HG03159 (cell line): ENCODE results near the gene KRT84.
"Not testable (repeated sequence)": the region's sequence is repeated elsewhere in the genome, so short reads cannot be mapped to it uniquely, and the experiment has no call there.

ENCODE experiments used
- ATAC-seq: cut with Tn5 transposase; IDR thresholded peaks from one replicate; pipeline ENCODE4 v1.9.1; 2021; ENCODE audit warnings: mild to moderate bottlenecking, moderate library complexity; ENCODE audit not compliant: unreplicated experiment

Gene KRT84

GRCh38 chr12:52411815-52412214 is 26.4 kb upstream of the KRT84 start:
- ATAC-seq: no peak

DNA sequence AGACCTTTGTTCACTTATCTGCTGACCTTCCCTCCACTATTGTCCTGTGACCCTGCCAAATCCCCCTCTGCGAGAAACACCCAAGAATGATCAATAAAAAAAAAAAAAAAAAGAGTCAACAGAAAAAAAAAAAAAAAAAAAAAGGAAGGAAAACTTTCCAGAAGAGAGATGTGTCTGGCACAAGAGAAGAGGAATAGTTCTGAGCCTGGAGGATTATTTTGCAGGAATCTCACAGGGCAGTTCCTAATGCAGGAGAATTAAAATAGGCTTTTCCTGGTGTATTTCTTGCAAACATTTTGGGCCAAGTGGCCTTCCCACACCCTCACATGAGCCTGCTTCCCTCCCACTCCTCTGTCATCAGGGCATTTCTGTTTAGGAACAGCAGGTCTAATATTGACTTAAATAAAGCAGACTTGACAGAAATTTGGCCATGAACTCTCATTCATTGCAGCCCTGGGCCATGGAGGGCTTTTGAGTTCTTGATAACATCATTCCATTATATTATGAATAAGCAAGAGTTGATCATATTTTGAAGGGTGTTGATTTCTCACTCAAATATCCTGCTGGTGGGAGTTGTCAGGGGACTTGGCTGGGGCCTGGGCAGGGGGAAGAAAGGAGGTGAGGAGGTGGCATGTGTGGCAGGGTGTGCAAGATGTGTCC is 25.3 kb upstream of the KRT84 start:
- ATAC-seq: not testable (repeated sequence)

DNA sequence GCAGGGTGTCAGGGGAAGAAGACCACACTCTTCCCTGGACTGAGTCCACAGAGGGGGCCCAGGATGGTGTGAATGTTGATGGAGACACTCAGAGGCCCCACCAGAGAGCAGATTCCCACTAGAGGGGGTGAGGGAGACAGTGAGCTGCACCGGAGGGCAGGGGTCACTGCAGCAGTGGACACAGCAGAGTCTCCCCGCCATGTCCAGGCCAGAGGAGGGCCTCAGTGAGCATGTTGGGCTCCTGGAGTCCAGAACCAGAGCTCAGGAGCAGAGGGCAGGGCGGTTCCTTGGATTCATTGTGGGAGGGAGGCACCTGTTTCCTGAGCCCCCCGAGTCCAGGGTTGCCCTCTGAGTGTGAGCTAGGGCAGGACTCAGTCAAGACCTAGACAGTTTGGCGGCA is 22.5 kb upstream of the KRT84 start:
- no peak for ATAC-seq

DNA sequence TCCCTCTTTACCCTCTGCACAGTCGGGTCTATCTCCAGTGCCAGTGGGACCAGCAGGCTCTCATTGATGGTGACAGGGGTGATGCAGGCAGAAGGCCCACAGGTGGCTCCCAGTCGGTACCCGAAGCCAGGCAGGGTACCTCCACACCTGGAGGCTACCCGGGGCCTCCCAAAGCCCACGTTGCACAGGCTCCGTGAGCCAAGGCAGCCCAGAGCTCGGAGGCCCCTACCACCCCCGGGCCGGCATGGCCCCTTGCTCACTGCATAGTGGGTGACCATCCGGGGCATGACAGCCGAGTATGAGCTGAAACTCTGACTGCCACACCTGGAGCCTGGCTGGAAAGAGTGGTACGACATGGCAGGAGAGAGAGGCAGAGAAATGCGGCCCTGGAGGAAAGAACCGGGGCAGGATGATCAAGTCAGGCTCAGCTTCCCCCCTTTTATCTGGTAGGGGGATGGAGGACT is 20.5 kb upstream of the KRT84 start, which contains the start of gene KRT82:
TSS of gene KRT82 (minus strand) at position 414 of the 464 bp plus-strand sequence. CDS start at position 356, 58 bp downstream.
- no peak for ATAC-seq

DNA sequence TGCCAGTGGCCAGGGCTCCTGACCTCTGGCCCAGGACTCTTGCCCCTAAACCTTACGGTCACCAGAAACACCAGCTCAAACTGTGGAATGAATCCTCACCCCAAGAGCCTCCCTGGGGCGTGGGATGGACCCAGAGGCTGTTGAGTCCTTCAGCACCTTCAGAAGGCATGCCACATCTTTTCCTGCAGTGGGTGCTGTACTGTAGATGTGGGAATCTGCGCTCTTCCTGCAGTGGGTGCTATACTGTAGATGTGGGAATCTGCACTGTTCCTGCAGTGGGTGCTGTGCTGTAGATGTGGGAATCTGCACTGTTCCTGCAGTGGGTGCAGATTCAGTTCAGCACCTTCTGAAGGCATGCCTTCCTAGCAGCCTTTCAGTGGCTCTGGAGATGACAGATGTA is 19.5 kb upstream of the KRT84 start:
- ATAC-seq: no peak

GRCh38 chr12:52403561-52403960 is 18.1 kb upstream of the KRT84 start:
- no peak for ATAC-seq

DNA sequence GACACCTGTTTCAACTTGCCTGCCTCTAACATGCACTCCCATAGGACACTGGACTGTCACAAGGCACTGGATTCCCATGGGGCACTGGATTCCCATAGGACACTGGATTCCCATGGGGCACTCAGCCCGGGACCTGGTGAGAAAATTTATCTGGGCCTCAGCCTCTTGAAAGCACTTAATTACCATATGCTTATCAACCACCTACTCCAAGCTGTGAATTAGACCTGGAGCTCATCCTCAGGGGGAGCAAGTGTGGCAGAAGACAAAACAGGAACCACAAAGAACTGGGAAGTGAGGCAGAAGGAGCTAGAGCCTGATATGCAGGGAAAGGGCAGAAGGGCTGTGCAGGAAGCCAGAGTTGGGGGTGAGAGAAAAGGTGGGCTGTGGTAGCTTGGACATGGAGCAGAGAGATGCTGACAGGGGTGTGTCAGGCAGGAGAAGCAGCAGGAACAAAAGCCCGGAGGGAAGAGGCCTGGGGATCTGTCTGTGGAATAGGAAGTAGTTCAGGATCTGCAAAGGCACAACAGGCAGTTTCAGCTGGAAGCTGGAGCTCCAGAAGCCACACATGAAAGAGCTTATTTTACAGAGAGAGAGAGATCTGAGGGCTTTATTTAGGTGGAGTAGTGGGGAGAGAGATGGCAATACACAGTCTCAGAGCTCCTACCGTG is 17.6 kb upstream of the KRT84 start:
- ATAC-seq: no peak

GRCh38 chr12:52402377-52402776 is 16.9 kb upstream of the KRT84 start:
- ATAC-seq: no peak

DNA sequence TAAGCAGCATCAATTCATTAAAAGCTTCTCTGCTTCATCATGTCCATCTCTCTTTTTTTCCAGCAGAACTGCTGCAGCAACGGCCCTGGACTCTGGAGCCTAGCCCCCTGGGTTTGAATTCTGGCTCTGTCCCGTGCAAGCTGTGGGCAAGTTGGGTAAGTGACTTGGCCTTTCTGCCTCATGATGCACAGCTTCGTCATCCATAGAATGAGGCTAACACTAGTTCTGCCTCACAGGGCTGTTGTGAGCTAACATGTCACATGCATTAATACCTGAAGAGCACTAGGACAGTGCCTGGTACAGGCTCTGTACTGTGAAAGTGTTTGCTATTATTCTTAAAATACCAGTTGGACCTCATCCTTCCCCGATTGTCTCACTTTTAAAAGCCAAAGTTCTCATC is 16.5 kb upstream of the KRT84 start:
- ATAC-seq: no peak

DNA sequence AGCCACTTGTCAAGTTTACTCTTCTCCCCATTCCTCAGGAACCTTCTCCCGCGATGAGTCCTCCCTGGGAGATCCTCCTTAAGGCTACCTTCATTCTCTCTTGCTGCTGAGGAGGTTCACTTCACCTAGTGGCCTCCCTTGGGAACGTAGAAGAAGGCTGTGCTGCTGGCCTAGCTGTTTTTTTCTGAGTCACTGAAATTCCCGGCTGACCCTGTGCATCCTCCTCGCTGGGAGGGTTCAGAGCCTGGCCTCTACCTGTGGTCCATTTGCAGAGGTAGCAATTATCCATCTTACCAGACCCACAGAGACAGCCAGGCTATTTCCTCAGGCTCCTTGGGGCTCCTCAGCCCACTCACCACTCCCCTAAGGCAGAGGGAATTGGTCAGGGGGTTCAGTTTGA is 16.1 kb upstream of the KRT84 start:
- no peak for ATAC-seq

GRCh38 chr12:52400906-52401305 is 15.5 kb upstream of the KRT84 start:
- ATAC-seq: no peak

DNA sequence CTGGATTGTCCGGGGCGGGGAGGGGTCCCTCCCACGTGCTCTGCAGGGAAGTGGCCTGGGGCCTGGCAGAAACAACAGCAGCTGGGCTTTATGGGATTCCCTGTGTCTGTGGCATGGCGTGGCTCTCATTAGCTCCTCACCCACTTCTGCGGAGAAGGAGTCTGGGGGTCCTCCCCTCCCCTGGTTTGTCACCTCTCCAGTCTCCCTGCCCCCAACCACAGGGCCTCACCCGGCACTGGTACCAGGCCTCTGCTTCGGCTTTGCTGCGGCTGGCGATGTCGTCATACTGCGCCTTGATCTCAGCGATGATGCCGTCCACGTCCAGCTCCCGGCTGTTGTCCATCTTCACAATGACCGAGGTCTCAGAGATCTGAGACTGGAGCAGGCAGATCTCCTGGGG is 14.3 kb upstream of the KRT84 start:
- ATAC-seq: no peak

DNA sequence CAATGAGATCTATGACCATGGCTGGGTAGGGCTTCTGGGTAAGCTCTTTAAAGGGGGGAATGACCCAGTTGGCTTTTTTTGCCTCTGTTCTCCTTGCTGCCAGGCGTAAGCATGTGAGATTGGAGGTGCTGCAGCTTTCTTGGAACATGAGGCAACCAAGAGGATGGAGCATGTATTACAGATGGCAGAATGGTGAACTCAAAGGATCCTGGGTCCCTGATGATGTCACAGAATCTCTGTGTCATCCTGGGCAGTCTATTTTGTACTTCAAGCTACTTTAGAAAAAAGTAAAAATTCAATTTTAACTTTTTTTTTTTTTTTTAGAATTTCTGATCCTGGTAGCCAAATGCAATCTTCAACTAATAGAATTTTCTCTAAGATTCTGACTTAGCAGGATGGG is 12.7 kb upstream of the KRT84 start:
- ATAC-seq: no peak

GRCh38 chr12:52396656-52397055 is 11.2 kb upstream of the KRT84 start:
- ATAC-seq: no peak

GRCh38 chr12:52395761-52396434 is 10.4 kb upstream of the KRT84 start:
- ATAC-seq: no peak

DNA sequence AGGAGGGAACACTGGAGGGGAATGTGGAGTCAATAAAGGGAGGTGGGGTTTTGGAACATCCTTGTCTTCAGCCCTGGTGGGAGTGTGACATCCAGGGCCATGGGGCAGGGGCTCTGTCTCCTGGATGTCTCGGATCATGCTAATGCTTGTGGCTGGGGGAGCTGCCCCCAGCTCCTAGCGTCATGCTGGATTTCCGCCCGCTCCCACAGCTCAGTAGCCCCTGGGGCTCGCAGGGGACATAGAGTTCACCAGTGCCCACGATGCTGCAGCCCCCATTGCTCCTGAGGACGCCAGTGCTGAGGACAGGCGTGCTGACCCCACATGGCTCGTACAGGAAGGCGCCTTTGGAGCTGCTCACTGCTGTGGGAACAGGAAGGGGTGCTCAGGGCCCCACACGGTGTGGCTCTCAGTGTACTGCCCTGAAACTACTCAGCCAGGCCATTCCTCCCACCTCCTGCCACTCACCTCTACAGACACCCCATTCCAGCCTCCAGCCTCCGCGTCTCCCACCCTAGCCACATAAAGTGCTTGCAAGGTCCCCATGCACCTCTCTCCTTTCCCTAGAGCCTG is 9.5 kb upstream of the KRT84 start:
- ATAC-seq: no peak

GRCh38 chr12:52392465-52393007 is 7.1 kb upstream of the KRT84 start:
- no peak for ATAC-seq

- ATAC-seq: no peak
Measured at GRCh38 chr12:52391618-52392002, 6.2 kb upstream of the KRT84 start.

- no peak for ATAC-seq
Measured at GRCh38 chr12:52390739-52391617, 5.5 kb upstream of the KRT84 start.
